ENCODE measurements around the gene ARF1.

DNA sequence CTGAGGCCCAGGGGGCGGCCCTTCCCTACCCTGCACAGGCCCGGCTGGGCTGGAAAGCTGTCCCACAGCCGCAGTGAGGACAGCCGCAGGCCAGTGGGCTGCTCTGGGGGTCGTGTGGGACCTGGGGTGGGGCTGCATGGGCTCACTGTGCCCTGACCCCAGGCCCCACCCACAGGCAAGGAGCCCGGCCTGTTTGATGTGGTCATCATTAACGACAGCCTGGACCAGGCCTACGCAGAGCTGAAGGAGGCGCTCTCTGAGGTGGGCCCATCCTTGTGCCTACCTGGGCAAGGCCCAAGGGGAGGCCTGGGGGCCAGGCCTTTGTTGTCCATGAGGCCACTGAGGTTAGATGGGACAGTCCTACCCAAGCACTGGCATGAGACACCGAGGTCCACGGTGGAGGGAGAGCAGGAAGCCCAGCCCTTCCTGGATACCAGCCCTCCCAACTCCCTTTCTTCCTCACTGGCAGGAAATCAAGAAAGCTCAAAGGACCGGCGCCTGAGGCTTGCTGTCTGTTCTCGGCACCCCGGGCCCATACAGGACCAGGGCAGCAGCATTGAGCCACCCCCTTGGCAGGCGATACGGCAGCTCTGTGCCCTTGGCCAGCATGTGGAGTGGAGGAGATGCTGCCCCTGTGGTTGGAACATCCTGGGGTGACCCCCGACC is 65.8 kb downstream of the ARF1 start:
- TF ChIP-seq, protein P1, sequence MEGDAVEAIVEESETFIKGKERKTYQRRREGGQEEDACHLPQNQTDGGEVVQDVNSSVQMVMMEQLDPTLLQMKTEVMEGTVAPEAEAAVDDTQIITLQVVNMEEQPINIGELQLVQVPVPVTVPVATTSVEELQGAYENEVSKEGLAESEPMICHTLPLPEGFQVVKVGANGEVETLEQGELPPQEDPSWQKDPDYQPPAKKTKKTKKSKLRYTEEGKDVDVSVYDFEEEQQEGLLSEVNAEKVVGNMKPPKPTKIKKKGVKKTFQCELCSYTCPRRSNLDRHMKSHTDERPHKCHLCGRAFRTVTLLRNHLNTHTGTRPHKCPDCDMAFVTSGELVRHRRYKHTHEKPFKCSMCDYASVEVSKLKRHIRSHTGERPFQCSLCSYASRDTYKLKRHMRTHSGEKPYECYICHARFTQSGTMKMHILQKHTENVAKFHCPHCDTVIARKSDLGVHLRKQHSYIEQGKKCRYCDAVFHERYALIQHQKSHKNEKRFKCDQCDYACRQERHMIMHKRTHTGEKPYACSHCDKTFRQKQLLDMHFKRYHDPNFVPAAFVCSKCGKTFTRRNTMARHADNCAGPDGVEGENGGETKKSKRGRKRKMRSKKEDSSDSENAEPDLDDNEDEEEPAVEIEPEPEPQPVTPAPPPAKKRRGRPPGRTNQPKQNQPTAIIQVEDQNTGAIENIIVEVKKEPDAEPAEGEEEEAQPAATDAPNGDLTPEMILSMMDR (IDR thresholded peaks at IDR 0.05): no peak
- TF ChIP-seq POLR2A (IDR thresholded peaks at IDR 0.05): no peak
